ENCODE data around the gene RAB27A. TPM values are rescaled to one million over a fixed set of nuclear protein-coding genes. Genes with fewer than 3 reads are reported as not detected.

The RAB27A gene
- total and polyA plus RNA-seq, 2 of the 13 experiments (the other 11 are each of a cell fraction or from before 2014, with no cell fraction given): 3.4 to 8.1 TPM

GRCh38 chr15:55282284-55282833 lies 7.3 kb downstream of the RAB27A start:
- in situ Hi-C loops (cut with HindIII; ENCODE audit: extremely low pct_ligation_motif_present, low pct_unique_long_range_greater_than_20kb): no loop called here
- intact Hi-C loops (cut with micrococcal nuclease; ENCODE audit: unreplicated experiment): no loop called here
- Histone ChIP-seq H3K27me3 (ENCODE audit: control insufficient read depth in 1 of 2, insufficient read depth in 2 of 2, low read length in 2 of 2) (no peaks in the 10 kb centered on the region), H3K36me3 (replicated peaks in 1 of 2; ENCODE audit: control insufficient read depth in 1 of 2, insufficient read depth in 2 of 2, low read length in 2 of 2) (no peaks in the 10 kb centered on the region), H3K4me2 (ENCODE audit: low read depth, low read length) (no peak overlapping the region), H3K9ac (ENCODE audit: insufficient read depth, low read depth, low read length) (no peak overlapping the region), H3K4me3 (replicated peaks in 1 of 3; ENCODE audit: insufficient read depth in 1 of 3, low read depth in 2 of 3, low read length in 3 of 3) (no peak overlapping the region), H3K9me3 (ENCODE audit: low read length) (no peaks in the 10 kb centered on the region), H3K4me1 (ENCODE audit: insufficient read depth, low read length) (peaks cover 12% of the 10 kb centered on the region), H3K79me2 (ENCODE audit: insufficient read depth, low read length) (no peaks in the 10 kb centered on the region), H4K20me1 (ENCODE audit: insufficient read depth, low read length) (no peaks in the 10 kb centered on the region), H2AFZ (ENCODE audit: low read length) (no peak overlapping the region), H3K27ac (ENCODE audit: extremely low read length, insufficient read depth, low read length) (no peak overlapping the region)
- ATAC-seq: no peak
- no peak for DNase-seq (ENCODE audit: low spot score)
- ChIA-PET POLR2A (no interaction called here), CTCF (ENCODE audit: low intra/inter-chr PET ratio, low total read pairs) (no interaction called here)
- 73% methylated on average over 4 of the region's 5 CpGs for WGBS (ENCODE audit: low lambda C conversion rate)
- BruUV-seq (replicated peaks): no TSS peak
- FAIRE-seq: no peak
- TF ChIP-seq MXD1 (CRISPR knock-in tag; IDR thresholded peaks at IDR 0.05): no peak
- no peak for TF ChIP-seq CAMTA2 (CRISPR knock-in tag; IDR thresholded peaks at IDR 0.05; ENCODE audit: borderline replicate concordance)
- TF ChIP-seq ARID3A (IDR thresholded peaks at IDR 0.05; ENCODE audit: low read depth, low read length): no peak
- no peak for TF ChIP-seq KLF13 (CRISPR knock-in tag; IDR thresholded peaks at IDR 0.05)
- TF ChIP-seq PHF5A (CRISPR knock-in tag; IDR thresholded peaks at IDR 0.05; ENCODE audit: low read depth, unreplicated experiment): no peak
- no peak for TF ChIP-seq NKX3-1 (CRISPR knock-in tag; IDR thresholded peaks at IDR 0.05)
- TF ChIP-seq ZBTB42 (CRISPR knock-in tag; IDR thresholded peaks at IDR 0.05): no peak
- no peak for TF ChIP-seq HMGA1 (CRISPR knock-in tag; conservative IDR thresholded peaks at IDR 0.05)
- TF ChIP-seq ATF3 (CRISPR knock-in tag; IDR thresholded peaks at IDR 0.05): no peak
- no peak for TF ChIP-seq ZNF230 (CRISPR knock-in tag; IDR thresholded peaks at IDR 0.05)
- no peak for TF ChIP-seq GPBP1L1 (CRISPR knock-in tag; IDR thresholded peaks at IDR 0.05)
- TF ChIP-seq ZNF609 (CRISPR knock-in tag; IDR thresholded peaks at IDR 0.05; ENCODE audit: borderline replicate concordance): no peak
- no peak for TF ChIP-seq DR1 (CRISPR knock-in tag; IDR thresholded peaks at IDR 0.05)
- TF ChIP-seq SP2 (CRISPR knock-in tag; IDR thresholded peaks at IDR 0.05): no peak
- no peak for TF ChIP-seq PBX2 (CRISPR knock-in tag; IDR thresholded peaks at IDR 0.05)
- TF ChIP-seq ELF1 (CRISPR knock-in tag; IDR thresholded peaks at IDR 0.05): no peak
